Gastroesophageal sphincter (tissue), 3 donors: ENCODE results near the gene VPS33A.

ENCODE experiments used
- CTCF ChIP-seq, 4 experiments: fragments of 200-600 bp in 2 of 4; fragments of 450-650 bp in 2 of 4; sonication (generic) in 1 of 4; IDR thresholded peaks; one replicate each; pipeline ENCODE4 v1.5.1; 2017 to 2019; ENCODE audit warnings: antibody characterized with exemption in 4 of 4, mild to moderate bottlenecking in 2 of 4, moderate library complexity in 2 of 4
- EP300 ChIP-seq: sonication (generic); formaldehyde crosslinking; IDR thresholded peaks from one replicate; pipeline ENCODE4 v1.6.1; 2017; ENCODE audit warnings: antibody characterized with exemption, mild to moderate bottlenecking
- POLR2A ChIP-seq, 2 donors: fragments of 450-650 bp; IDR thresholded peaks; one replicate each; pipeline ENCODE4 v1.6.1; 2017; ENCODE audit warnings: antibody characterized with exemption in 2 of 2, mild to moderate bottlenecking in 2 of 2, moderate library complexity in 1 of 2

- no peak for TF ChIP-seq CTCF (IDR thresholded peaks at IDR 0.05)
- no peak for TF ChIP-seq POLR2A (IDR thresholded peaks at IDR 0.05)
- no peak for TF ChIP-seq EP300
Observed at GRCh38 chr12:122311696-122312095, 45.4 kb upstream of the VPS33A start.
